H1 (cell line): ENCODE results near the gene RHBDF1. TPM values are rescaled to one million over a fixed set of nuclear protein-coding genes. Genes with fewer than 3 reads are reported as not detected.
A peak's percentile ranks its signal among the peaks of the same experiment; 100 is the strongest.

Experiments used
- CBX5 ChIP-seq: fragments of 300-800, 300-1000 bp; sonication (generic); IDR thresholded peaks from 2 replicates; pipeline ENCODE4 v1.7.1; 2016; ENCODE audit warnings: antibody characterized with exemption, low read length, low read depth
- CREB1 ChIP-seq: IDR thresholded peaks from 2 replicates; pipeline ENCODE4 v1.6.1; 2012; ENCODE audit warnings: inconsistent platforms
- RAD21 ChIP-seq, 2 experiments: IDR thresholded peaks in 1 of 2; conservative IDR thresholded peaks in 1 of 2; 2 replicates each; pipeline ENCODE4 v1.6.1; 2011; ENCODE audit warnings: low read depth in 2 of 2, low read length in 2 of 2, improper control_type of control experiment in 1 of 2, inconsistent platforms in 1 of 2, mild to moderate bottlenecking in 1 of 2, moderate library complexity in 1 of 2
- SAP30 ChIP-seq: fragments of 300-600 bp; sonication (generic); IDR thresholded peaks from 2 replicates; pipeline ENCODE4 v1.7.1; 2012; ENCODE audit warnings: low read length, moderate library complexity, mild to moderate bottlenecking, inconsistent platforms; ENCODE audit not compliant: insufficient read depth, insufficient replicate concordance
- polyA plus RNA-seq, 7 experiments: library from polyadenylated mRNA; depleted of rRNA in 3 of 7; stranded (reverse) in 5 of 7; unstranded in 2 of 7; fragments of >200 nt in 5 of 7; fragments of 200-250 nt in 2 of 7; gene quantifications; 1 replicate in 5 of 7; 2 replicates in 1 of 7; 4 replicates in 1 of 7; pipeline versions ENCODE4 v1.2.1 to v1.2.3, GENCODE V29; 2011 to 2013; ENCODE audit warnings: missing spikeins in 2 of 7, mixed read lengths in 2 of 7
- total RNA-seq: library from RNA; stranded (reverse); fragmentation: NEBNext Ultra II Directional; extraction: Animal tissue kit (Norgen Biotek cat#: 25700); gene quantifications from 2 replicates; pipeline ENCODE4 v1.2.1, GENCODE V29; 2021
- TF ChIP-seq, protein P1 (sequence below): fragments of 300-600 bp; sonication (generic); IDR thresholded peaks from 2 replicates; pipeline ENCODE4 v1.7.1; 2012; ENCODE audit warnings: low read length, moderate library complexity, mild to moderate bottlenecking, inconsistent platforms; ENCODE audit not compliant: insufficient replicate concordance
- TF ChIP-seq, protein P2 (sequence below): IDR thresholded peaks from 2 replicates; pipeline ENCODE4 v1.6.1; 2011; ENCODE audit warnings: low read length, improper control_type of control experiment
- TF ChIP-seq, protein P3 (sequence below): IDR thresholded peaks from 2 replicates; pipeline ENCODE4 v1.6.1; 2011; ENCODE audit warnings: low read depth, mild to moderate bottlenecking, low read length; ENCODE audit not compliant: insufficient read depth

RHBDF1 gene
- total and polyA plus RNA-seq, 2 of the 8 experiments (the other 6 are each of a cell fraction or from before 2014, with no cell fraction given), result 37.4 to 51.6 TPM

DNA sequence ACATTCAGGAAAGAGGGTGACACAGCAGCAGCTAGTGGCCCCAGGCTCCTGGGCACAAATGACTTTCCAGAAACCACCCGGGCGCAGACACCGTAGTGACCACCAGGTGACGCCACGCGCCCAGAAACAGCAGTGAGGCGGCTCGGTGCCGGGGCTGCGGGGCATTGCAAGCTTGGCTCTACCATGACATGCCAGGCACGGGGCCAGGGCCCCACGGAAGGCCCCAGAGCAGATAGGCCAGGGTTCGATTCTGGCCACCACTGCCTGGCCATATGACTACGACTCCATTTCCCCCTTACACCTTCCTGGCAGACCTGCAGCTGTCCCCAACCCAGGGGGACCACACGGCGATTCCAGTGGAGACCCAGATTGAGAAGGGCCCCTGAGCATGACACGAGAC is 6.7 kb downstream of the RHBDF1 start (continued):
- TF ChIP-seq CREB1 (peak; percentile 51; the same call in 1 of the 2 replicates), CBX5 (no peak), SAP30 (no peak), RAD21 (IDR thresholded peaks at IDR 0.05 in 1 of 2, conservative IDR thresholded peaks at IDR 0.05 in 1 of 2; ENCODE audit: low read depth in 2 of 2, low read length in 2 of 2) (peak; percentile 99 to 100)
- TF ChIP-seq, protein P1, sequence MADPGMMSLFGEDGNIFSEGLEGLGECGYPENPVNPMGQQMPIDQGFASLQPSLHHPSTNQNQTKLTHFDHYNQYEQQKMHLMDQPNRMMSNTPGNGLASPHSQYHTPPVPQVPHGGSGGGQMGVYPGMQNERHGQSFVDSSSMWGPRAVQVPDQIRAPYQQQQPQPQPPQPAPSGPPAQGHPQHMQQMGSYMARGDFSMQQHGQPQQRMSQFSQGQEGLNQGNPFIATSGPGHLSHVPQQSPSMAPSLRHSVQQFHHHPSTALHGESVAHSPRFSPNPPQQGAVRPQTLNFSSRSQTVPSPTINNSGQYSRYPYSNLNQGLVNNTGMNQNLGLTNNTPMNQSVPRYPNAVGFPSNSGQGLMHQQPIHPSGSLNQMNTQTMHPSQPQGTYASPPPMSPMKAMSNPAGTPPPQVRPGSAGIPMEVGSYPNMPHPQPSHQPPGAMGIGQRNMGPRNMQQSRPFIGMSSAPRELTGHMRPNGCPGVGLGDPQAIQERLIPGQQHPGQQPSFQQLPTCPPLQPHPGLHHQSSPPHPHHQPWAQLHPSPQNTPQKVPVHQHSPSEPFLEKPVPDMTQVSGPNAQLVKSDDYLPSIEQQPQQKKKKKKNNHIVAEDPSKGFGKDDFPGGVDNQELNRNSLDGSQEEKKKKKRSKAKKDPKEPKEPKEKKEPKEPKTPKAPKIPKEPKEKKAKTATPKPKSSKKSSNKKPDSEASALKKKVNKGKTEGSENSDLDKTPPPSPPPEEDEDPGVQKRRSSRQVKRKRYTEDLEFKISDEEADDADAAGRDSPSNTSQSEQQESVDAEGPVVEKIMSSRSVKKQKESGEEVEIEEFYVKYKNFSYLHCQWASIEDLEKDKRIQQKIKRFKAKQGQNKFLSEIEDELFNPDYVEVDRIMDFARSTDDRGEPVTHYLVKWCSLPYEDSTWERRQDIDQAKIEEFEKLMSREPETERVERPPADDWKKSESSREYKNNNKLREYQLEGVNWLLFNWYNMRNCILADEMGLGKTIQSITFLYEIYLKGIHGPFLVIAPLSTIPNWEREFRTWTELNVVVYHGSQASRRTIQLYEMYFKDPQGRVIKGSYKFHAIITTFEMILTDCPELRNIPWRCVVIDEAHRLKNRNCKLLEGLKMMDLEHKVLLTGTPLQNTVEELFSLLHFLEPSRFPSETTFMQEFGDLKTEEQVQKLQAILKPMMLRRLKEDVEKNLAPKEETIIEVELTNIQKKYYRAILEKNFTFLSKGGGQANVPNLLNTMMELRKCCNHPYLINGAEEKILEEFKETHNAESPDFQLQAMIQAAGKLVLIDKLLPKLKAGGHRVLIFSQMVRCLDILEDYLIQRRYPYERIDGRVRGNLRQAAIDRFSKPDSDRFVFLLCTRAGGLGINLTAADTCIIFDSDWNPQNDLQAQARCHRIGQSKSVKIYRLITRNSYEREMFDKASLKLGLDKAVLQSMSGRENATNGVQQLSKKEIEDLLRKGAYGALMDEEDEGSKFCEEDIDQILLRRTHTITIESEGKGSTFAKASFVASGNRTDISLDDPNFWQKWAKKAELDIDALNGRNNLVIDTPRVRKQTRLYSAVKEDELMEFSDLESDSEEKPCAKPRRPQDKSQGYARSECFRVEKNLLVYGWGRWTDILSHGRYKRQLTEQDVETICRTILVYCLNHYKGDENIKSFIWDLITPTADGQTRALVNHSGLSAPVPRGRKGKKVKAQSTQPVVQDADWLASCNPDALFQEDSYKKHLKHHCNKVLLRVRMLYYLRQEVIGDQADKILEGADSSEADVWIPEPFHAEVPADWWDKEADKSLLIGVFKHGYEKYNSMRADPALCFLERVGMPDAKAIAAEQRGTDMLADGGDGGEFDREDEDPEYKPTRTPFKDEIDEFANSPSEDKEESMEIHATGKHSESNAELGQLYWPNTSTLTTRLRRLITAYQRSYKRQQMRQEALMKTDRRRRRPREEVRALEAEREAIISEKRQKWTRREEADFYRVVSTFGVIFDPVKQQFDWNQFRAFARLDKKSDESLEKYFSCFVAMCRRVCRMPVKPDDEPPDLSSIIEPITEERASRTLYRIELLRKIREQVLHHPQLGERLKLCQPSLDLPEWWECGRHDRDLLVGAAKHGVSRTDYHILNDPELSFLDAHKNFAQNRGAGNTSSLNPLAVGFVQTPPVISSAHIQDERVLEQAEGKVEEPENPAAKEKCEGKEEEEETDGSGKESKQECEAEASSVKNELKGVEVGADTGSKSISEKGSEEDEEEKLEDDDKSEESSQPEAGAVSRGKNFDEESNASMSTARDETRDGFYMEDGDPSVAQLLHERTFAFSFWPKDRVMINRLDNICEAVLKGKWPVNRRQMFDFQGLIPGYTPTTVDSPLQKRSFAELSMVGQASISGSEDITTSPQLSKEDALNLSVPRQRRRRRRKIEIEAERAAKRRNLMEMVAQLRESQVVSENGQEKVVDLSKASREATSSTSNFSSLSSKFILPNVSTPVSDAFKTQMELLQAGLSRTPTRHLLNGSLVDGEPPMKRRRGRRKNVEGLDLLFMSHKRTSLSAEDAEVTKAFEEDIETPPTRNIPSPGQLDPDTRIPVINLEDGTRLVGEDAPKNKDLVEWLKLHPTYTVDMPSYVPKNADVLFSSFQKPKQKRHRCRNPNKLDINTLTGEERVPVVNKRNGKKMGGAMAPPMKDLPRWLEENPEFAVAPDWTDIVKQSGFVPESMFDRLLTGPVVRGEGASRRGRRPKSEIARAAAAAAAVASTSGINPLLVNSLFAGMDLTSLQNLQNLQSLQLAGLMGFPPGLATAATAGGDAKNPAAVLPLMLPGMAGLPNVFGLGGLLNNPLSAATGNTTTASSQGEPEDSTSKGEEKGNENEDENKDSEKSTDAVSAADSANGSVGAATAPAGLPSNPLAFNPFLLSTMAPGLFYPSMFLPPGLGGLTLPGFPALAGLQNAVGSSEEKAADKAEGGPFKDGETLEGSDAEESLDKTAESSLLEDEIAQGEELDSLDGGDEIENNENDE, result no peak
- TF ChIP-seq, protein P2, sequence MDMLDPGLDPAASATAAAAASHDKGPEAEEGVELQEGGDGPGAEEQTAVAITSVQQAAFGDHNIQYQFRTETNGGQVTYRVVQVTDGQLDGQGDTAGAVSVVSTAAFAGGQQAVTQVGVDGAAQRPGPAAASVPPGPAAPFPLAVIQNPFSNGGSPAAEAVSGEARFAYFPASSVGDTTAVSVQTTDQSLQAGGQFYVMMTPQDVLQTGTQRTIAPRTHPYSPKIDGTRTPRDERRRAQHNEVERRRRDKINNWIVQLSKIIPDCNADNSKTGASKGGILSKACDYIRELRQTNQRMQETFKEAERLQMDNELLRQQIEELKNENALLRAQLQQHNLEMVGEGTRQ, result no peak
- TF ChIP-seq, protein P3, sequence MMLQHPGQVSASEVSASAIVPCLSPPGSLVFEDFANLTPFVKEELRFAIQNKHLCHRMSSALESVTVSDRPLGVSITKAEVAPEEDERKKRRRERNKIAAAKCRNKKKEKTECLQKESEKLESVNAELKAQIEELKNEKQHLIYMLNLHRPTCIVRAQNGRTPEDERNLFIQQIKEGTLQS, result no peak
